Fibroblast of skin of right biceps (primary cell): ENCODE results near the gene CFAP57.

Experiments used
- DNase-seq: peaks from one replicate; pipeline ENCODE4 v3.0.0-alpha.2; 2013

Gene CFAP57

GRCh38 chr1:43279666-43280065 lies 107.5 kb downstream of the CFAP57 start:
- DNase-seq = no peak

GRCh38 chr1:43280692-43281091 lies 108.6 kb downstream of the CFAP57 start:
- no peak for DNase-seq

DNA sequence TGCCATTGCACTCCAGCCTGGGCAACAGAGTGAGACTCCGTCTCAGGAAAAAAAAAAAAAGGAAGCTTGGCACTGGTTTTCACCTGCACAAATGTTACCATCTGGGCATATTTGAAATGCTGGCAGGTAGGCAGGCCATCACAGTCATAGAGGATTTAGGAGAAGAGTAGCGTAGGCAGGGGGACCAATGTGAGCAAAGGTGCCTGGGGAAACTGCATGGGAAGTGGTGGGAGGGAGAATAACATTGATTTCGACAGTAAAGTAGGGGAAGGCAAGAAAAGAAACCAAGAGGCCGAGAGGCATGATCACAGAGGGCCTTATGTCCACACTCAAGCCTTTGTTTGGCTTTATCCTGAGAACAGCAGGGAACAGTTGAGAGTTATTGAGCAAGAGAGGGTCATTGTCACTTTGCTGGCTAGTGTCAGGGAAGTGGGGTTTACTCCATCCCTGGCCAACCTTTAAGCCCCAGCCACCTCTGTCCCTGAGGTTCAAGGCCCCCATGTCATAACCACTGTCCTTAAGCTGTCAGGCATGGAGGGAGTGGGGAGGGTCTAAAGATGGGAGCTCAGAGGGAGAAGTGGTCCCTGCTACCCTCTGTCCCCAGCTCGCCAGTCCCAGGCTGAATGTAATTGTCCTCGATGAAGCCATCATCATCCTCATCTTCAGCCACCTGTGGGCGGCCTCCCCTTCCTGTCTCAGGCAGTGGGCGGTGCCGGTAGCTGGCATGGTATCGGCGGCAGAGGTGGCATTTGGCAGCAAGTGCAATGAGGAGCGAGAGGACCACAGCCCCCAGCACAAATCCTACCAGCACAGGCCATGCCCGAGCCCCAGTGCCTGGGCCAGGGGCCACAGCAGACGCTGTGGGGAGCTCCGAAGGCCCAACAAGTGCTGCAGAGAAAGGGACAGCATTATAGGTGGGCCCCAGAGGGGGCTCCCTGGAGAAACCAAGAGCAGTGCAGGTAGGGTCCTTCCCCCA lies 110.4 kb downstream of the CFAP57 start:
- no peak for DNase-seq

- no peak for DNase-seq
Measured at GRCh38 chr1:43284065-43284464, 111.9 kb downstream of the CFAP57 start.

- DNase-seq = no peak
Measured at GRCh38 chr1:43284546-43285110, 112.5 kb downstream of the CFAP57 start.

GRCh38 chr1:43285269-43285990 lies 113.3 kb downstream of the CFAP57 start, which contains the start of gene C1orf210:
TSS of gene C1orf210 (minus strand) at chr1:43285581. CDS start at chr1:43283270, 2,311 bp downstream.
- DNase-seq = no peak

DNA sequence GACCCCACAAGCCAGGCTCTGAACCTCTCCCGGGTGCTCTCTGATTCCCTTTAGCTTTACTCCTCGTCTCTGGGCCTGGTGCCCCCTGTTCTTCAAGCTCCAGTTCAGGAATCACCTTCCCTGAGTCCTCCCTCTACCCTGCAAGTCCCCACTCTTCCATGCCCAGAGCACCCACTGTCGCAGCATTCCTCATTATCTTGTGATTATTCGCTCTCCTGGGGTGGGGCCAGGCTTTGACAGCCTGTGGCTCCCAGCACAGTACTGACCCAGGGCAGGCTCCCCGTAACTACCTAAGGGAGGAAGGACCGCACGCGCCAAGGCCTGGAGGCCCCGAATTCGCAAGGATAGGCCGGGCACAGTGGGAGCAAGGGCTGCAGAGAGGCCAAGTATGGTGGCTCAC lies 114.0 kb downstream of the CFAP57 start:
- DNase-seq = no peak

DNA sequence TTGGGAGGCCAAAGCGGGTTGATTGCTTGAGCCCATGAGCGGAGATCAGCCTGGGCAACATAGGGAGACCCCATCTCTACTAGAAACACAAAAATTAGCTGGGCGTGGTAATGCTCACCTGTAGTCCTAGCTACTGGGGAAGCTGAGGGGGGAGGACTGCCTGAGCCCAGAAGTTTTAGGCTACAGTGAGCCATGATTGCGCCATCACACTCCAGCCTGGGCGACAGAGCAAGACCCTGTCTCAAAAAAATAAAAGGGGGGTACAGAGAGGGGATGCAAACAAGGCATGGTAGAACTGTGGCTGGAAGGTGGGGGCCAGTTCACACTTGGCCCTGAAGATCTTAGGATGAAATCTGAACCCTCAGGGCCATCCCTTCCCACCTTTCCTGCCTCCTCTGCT lies 114.4 kb downstream of the CFAP57 start:
- DNase-seq = no peak

- no peak for DNase-seq
Measured at GRCh38 chr1:43288058-43288784, 116.1 kb downstream of the CFAP57 start.

DNA sequence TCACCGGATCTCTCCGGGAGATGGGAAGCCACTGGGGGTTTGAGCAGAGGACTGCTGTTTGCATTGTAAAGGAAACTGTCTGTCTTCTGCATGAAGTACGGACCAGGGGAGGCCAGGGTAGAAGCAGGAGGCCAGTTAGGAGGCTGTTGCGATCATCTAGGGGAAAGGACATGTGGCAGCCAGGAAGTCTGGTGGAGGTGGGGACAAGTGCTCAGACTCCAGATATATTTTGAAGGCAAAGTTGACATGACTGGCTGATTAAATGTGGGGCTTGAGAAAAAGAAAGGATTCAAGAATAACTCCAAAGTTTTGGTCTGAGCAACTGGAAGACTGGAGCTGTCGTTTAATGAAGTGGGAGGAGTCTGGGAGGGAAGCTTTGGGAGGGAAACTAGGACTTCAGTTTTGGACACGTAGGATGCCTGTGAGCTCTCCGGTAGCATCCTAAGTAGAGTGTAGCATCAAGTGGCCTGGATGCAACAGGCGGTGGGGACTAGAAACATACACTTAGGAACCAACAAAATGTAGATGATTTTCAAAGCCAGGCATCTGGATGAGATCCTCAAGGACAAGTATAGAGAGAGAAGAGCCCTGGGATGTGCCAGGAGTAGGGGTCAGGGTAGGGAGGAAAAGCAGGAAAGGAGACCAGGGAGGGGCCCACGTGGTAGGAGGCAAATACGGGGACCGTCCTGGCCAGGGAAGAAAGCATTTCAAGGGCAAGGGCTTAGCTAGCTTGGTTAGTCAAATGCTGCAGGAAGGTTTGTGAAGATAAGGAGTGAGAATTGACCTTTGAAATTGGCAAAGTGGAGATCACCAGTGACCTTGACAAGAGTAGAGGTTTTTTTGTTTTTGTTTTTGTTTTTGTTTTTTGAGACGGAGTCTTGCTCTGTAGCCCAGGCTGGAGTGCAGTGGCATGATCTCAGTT lies 116.9 kb downstream of the CFAP57 start:
- DNase-seq = no peak

DNA sequence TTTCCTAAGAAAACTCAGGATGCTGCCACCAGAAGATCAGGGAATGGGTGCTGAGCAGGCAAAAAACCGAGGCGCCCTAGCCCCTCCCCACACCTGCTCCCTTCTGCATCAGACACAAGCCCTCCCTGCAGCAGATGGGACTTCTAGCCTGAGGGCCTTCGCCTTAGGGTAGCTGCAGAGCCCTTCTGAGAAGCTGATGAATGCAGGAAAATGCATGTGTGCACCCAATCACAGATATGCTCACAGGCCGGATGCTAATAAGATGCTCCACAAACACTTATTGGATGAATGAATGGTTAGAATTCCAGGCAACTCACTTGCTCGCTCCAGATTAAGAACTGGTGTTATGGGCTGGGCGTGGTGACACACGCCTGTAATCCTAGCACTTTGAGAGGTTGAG lies 120.1 kb downstream of the CFAP57 start:
- DNase-seq = no peak

GRCh38 chr1:43292679-43293078 lies 120.5 kb downstream of the CFAP57 start:
- DNase-seq = no peak

GRCh38 chr1:43293176-43293575 lies 121.0 kb downstream of the CFAP57 start:
- no peak for DNase-seq

GRCh38 chr1:43293896-43294760 lies 122.0 kb downstream of the CFAP57 start:
- peak; percentile 26 for DNase-seq

- DNase-seq = no peak
Measured at GRCh38 chr1:43294761-43295160, 122.6 kb downstream of the CFAP57 start.

DNA sequence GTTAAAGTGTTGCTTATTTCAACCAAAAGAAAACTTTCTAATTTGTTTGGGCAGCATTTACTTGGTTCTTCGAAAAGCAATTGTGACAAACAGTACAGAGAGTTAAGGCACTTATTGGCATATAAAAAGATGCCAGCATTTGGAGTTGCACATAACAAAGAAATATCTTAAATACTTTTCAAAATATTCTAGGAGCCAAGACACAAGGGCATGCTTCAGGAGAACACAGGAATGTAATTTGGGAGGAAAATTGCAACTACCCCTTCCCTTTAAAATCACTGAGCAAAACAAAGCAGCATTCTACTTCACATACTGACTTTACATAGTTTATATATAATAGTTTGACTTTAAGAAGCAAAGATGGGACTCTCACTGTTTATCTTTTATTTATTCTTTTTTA lies 124.1 kb downstream of the CFAP57 start:
- DNase-seq = no peak

DNA sequence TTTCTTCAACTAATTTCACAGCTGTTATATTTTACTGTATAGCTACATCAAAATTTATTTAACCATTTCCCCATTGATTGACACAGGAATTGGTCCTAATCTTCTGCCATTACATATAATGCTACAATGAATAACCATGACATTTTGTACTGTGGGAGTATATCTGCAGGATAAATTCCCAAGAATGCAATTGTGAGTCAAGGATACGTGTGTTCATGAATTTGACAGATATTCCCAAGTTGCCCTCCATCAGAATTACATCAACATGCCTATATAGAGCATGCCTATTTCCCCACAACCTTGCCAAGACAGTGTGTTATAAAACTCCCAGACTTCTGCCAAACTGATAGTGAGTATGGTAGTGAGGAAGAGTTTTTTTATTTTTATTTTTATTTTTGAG lies 125.9 kb downstream of the CFAP57 start:
- DNase-seq = no peak

- DNase-seq = no peak
Measured at GRCh38 chr1:43299101-43299500, 127.0 kb downstream of the CFAP57 start.

GRCh38 chr1:43300378-43301094 lies 128.4 kb downstream of the CFAP57 start, which contains the start of gene TIE1:
TSS of gene TIE1 (plus strand) at chr1:43300982. CDS start at chr1:43301072, 90 bp downstream.
- no peak for DNase-seq

- no peak for DNase-seq
Measured at GRCh38 chr1:43302201-43302600, 130.1 kb downstream of the CFAP57 start.
